Left ventricle myocardium inferior (tissue), 1 donor: ENCODE measurements around the gene KIF6. TPM values are rescaled to one million over a fixed set of nuclear protein-coding genes. Genes with fewer than 3 reads are reported as not detected.
"Not testable (repeated sequence)": the region's sequence is repeated elsewhere in the genome, so short reads cannot be mapped to it uniquely, and the experiment has no call there.

Experiments used
- DNase-seq: peaks from one replicate; pipeline ENCODE4 v3.0.0-alpha.2; 2020
- H3K27ac ChIP-seq: fragments of 200-600 bp; replicated peaks from 2 replicates; pipeline ENCODE4 v1.8.0; 2021
- H3K27me3 ChIP-seq: fragments of 200-600 bp; 2 replicates; pipeline ENCODE4 v1.8.0; 2021; ENCODE audit warnings: low read depth
- H3K36me3 ChIP-seq: fragments of 200-600 bp; 2 replicates; pipeline ENCODE4 v1.8.0; 2021
- H3K4me1 ChIP-seq: fragments of 200-600 bp; 2 replicates; pipeline ENCODE4 v1.8.0; 2021
- H3K4me3 ChIP-seq: fragments of 200-600 bp; 2 replicates; pipeline ENCODE4 v1.8.0; 2021; ENCODE audit warnings: mild to moderate bottlenecking, moderate library complexity
- H3K9me3 ChIP-seq: fragments of 200-600 bp; replicated peaks from 2 replicates; pipeline ENCODE4 v1.8.0; 2021
- intact Hi-C: fragments of 100-400 bp; cut with micrococcal nuclease; formaldehyde crosslinking; loops from one replicate; pipeline ENCODE4 v1.11.0; 2022
- total RNA-seq: library from RNA; stranded (reverse); fragmentation: NEBNext Ultra II Directional; extraction: Animal tissue kit (Norgen Biotek cat#: 25700); gene quantifications from one replicate; pipeline ENCODE4 v1.2.1, GENCODE V29; 2021
- TF ChIP-seq, protein P1 (sequence below): fragments of 200-600 bp; IDR thresholded peaks from 2 replicates; pipeline ENCODE4 v1.8.0; 2021; ENCODE audit warnings: antibody characterized with exemption, mild to moderate bottlenecking, borderline replicate concordance
- donor health status: DM: no; HTN: yes; CAD: no; lungs with severe emphysema.

The KIF6 gene
- total RNA-seq, 1 donor from 2014 or later: 0.69 TPM

DNA sequence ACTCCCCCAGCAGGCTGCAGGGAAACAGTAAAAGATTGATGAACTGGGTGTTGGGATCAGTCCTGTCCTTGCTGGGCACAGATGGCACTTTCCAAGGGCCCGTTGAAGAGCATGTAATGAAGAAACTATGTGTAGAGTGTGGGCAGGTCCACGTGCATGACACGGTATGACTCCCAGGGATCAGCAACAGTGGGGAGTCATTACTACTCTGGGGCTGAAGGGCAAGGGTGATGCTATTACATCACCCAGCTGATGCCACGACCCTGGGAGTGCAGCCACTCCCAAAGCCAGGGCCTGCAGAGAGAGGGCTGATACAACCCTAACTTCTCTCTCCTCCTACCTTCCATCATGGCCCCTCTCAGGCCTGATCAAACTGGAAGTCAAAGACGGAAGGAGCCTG lies 431.1 kb downstream of the KIF6 start:
- Histone ChIP-seq H3K4me3 (no peak overlapping the region), H3K27me3 (peaks cover 66% of the 10 kb centered on the region), H3K9me3 (no peaks in the 10 kb centered on the region), H3K4me1 (peaks cover 16% of the 10 kb centered on the region), H3K27ac (no peak overlapping the region), H3K36me3 (no peaks in the 10 kb centered on the region)
- no peak for DNase-seq
- TF ChIP-seq, protein P1, sequence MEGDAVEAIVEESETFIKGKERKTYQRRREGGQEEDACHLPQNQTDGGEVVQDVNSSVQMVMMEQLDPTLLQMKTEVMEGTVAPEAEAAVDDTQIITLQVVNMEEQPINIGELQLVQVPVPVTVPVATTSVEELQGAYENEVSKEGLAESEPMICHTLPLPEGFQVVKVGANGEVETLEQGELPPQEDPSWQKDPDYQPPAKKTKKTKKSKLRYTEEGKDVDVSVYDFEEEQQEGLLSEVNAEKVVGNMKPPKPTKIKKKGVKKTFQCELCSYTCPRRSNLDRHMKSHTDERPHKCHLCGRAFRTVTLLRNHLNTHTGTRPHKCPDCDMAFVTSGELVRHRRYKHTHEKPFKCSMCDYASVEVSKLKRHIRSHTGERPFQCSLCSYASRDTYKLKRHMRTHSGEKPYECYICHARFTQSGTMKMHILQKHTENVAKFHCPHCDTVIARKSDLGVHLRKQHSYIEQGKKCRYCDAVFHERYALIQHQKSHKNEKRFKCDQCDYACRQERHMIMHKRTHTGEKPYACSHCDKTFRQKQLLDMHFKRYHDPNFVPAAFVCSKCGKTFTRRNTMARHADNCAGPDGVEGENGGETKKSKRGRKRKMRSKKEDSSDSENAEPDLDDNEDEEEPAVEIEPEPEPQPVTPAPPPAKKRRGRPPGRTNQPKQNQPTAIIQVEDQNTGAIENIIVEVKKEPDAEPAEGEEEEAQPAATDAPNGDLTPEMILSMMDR: no peak
- intact Hi-C loops: no loop called here

DNA sequence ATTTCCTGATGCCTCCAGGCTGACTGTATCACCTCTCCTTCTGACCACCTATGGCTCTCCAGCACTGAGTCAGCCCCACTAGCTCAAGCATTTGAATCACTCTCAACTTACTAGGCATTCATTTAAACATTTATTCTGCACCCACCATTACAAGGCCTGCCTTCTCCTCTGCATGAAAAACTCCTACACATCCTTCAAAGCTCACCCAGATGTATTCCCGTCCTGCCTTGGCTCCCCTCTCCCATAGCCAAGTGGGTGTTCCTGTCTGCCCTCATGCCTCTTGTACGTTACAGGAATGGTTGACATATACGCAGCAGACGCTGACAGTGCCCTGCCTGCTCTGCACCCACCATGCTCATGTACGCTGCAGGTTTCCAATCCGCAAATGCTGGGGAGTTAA lies 432.6 kb downstream of the KIF6 start:
- Histone ChIP-seq H3K27me3 (peaks cover 62% of the 10 kb centered on the region), H3K27ac (no peak overlapping the region)

DNA sequence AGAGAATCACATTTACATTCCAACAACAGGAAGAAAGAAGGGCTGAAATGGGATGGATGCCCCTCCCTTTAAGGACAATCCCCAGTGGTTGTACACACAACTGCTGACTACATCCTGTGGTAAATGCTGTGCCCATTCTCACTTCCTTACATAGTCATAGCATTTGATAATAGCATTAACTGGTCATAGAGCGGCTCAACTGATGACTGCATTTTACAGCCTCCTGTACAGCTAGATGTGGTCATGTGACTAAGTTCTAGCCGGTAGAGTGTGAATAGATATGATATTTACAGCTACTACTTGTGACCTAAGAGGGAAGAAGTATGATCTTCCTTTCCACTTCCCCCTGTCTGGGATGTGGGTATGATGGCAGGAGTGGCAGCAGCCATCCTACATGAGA lies 435.7 kb downstream of the KIF6 start:
- DNase-seq: no peak
- H3K4me1 ChIP-seq: no peaks in the 10 kb centered on the region
- intact Hi-C loops: no loop called here
- peaks cover 39% of the 10 kb centered on the region for H3K27me3 ChIP-seq
- no peak overlapping the region for H3K27ac ChIP-seq
- no peak overlapping the region for H3K4me3 ChIP-seq
- H3K9me3 ChIP-seq: no peaks in the 10 kb centered on the region
- TF ChIP-seq, protein P1: no peak
- no peaks in the 10 kb centered on the region for H3K36me3 ChIP-seq

More for the DNA sequence above, 432.6 kb downstream of the KIF6 start:
- no peaks in the 10 kb centered on the region for H3K9me3 ChIP-seq
- peaks cover 16% of the 10 kb centered on the region for H3K4me1 ChIP-seq
- H3K4me3 ChIP-seq: no peak overlapping the region
- DNase-seq: no peak
- TF ChIP-seq, protein P1: no peak
- intact Hi-C loops: no loop called here
- no peaks in the 10 kb centered on the region for H3K36me3 ChIP-seq

DNA sequence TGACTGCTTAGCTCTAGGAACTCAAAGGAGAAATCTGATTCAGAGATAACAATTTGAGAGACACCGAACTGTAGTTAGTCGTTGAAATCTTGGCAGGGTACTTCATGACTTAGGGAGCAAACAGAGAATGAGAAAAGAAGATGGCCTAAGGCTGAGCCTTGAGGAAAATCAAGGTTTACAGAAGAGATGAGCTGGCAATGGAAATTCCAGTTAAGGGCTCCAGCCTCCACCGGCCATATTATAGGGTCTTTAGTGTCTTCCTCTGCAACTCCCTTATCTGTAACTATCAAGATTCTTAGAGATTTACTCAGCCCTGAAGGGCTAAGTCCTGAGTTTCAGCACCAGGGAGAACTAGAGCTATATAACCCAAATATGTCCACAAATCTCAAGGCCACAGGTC lies 437.6 kb downstream of the KIF6 start:
- intact Hi-C loops: no loop called here

DNA sequence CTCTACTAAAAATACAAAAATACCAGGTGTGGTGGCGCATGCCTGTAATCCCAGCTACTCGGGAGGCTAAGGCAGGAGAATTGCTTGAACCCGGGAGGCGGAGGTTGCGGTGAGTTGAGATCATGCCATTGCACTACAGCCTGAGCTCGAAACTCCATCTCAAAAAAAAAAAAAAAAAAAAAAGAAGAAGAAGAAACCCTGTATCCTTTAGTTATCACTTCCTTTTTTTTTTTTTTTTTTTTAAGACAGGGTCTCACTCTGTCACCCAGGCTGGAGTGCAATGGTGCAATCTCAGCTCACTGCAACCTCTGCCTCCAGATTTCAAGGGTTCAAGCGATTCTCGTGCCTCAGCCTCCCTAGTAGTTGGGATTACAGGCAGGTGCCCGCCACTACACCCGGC lies 438.6 kb downstream of the KIF6 start:
- intact Hi-C loops, H3K4me3 ChIP-seq, H3K4me1 ChIP-seq, H3K27ac ChIP-seq, H3K9me3 ChIP-seq, H3K36me3 ChIP-seq, DNase-seq: not testable (repeated sequence)
- H3K27me3 ChIP-seq: peaks cover 29% of the 10 kb centered on the region

More for the DNA sequence above, 437.6 kb downstream of the KIF6 start:
- no peak for DNase-seq
- H3K36me3 ChIP-seq: no peaks in the 10 kb centered on the region
- TF ChIP-seq, protein P1: no peak
- H3K9me3 ChIP-seq: no peaks in the 10 kb centered on the region
- no peaks in the 10 kb centered on the region for H3K4me1 ChIP-seq
- no peak overlapping the region for H3K27ac ChIP-seq
- H3K27me3 ChIP-seq: peaks cover 24% of the 10 kb centered on the region
- H3K4me3 ChIP-seq: no peak overlapping the region

DNA sequence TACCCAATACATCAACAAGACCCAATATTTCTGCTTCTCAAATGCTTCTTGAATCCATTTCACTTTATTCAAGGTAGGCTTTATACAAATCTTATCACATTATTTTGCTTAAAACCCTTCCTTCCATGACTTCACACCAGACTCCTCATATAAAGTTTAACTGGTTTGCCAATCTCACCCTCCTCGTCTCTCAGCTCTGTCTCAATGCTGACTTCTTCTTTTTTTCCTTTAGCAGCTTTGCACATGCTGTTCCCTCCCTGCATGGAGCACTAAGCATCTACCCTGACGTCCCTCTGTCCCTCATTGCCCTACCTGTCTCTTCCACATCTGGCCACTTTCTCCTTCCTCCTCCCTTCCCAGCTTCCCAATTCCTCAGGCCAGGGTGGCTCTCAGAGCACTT lies 442.4 kb downstream of the KIF6 start:
- H3K27ac ChIP-seq: no peak overlapping the region
- intact Hi-C loops: no loop called here
- no peaks in the 10 kb centered on the region for H3K4me1 ChIP-seq
- no peaks in the 10 kb centered on the region for H3K36me3 ChIP-seq
- H3K27me3 ChIP-seq: peaks cover 39% of the 10 kb centered on the region
- TF ChIP-seq, protein P1: no peak
- H3K4me3 ChIP-seq: no peak overlapping the region
- H3K9me3 ChIP-seq: no peaks in the 10 kb centered on the region
- DNase-seq: no peak
